Natural killer cell treated with Interleukin-12 subunit alpha and Interleukin-12 subunit beta and Interleukin-15 and Interleukin-18, amount 100 ng/mL, for 72 hours (primary cell): ENCODE measurements around the gene SMIM35. TPM values are rescaled to one million over a fixed set of nuclear protein-coding genes. Genes with fewer than 3 reads are reported as not detected.

Source experiments
- total RNA-seq, 2 donors: library from RNA; stranded (reverse); gene quantifications; one replicate each; pipeline ENCODE4 v1.2.3, GENCODE V29; 2022

SMIM35 gene
- total RNA-seq, 2 donors from 2014 or later, result not detected

Other genes starting within 250 kb of the SMIM35 start
- gene FXYD6, start 210.3 kb downstream of the SMIM35 start, total RNA-seq, result not detected
- gene TMPRSS13, start 157.6 kb downstream of the SMIM35 start, total RNA-seq, result under 1 TPM; 0.19 to 0.36 TPM
- gene IL10RA, start 100.6 kb downstream of the SMIM35 start, total RNA-seq, result 10 to 100 TPM; 59.8 to 83.6 TPM
- under 1 TPM in 1 of 2 donors, not detected in 1; 0.19 TPM for gene TMPRSS4, start 9.9 kb downstream of the SMIM35 start, total RNA-seq
- gene SCN4B, start 65.9 kb upstream of the SMIM35 start, total RNA-seq, result not detected
- not detected for gene SCN2B, start 89.7 kb upstream of the SMIM35 start, total RNA-seq
- 1 to 10 TPM; 1.4 to 8.5 TPM for gene JAML, start 138.0 kb upstream of the SMIM35 start, total RNA-seq
- 10 to 100 TPM; 10.8 to 12.8 TPM for gene MPZL3, start 165.4 kb upstream of the SMIM35 start, total RNA-seq
- gene MPZL2, start 177.3 kb upstream of the SMIM35 start, total RNA-seq, result under 1 TPM in 1 of 2 donors, not detected in 1; 0.45 TPM
- 100 to 1,000 TPM in 1 of 2 donors, 10 to 100 TPM in 1; 25.7 to 148 TPM for gene CD3E, start 217.8 kb upstream of the SMIM35 start, total RNA-seq